GM18508 (cell line): ENCODE results near the gene SHC1.

Experiments used
- ATAC-seq: cut with Tn5 transposase; IDR thresholded peaks from one replicate; pipeline ENCODE4 v1.9.1; 2021; ENCODE audit warnings: moderate number of reproducible peaks; ENCODE audit not compliant: insufficient read depth, unreplicated experiment

Gene SHC1

DNA sequence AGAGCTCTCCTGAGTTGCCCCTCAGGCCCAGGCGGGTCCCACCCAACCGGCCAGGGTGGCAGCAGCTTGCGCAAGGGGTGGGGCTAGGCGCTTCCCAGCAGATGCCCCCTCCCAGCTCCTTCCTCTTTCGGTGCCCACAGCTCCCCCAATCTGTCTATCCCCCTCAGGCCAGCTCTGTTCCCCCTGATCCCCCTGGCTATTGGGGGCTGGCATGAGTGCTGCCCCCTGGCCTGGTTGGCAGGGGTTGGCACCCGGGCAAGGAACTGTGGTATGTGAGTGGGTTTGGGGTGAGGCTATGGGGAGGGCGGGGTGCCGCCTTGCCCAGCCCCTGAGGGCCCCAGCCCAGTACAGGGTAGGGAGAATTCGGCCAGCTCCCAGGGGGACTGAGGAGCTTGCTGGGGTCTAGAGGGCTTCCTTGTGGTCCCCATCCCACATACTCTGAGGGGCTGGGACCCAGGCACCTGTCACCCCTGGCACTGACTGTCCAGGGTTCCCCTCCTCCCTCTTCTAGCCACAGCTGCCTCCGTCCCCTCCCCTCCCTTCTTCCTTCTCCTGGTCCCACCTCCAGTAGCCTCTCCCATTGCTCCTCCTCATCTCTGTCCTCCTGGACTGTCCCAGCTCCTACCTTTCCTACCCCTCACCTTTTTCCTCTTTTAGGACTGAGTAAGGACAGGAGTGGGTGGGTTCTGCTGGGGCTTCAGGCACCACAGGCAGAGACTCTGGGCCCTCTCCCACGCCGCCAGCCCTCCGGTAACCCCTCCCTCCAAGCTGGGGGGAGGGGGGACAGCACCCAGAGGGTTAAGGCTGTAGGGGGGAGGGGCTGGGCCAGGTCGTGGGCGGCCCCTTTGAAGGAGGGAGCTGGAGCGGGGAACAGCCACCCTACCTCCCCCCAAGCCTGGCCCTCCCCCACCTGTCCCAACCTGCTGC is 37.7 kb upstream of the SHC1 start:
- no peak for ATAC-seq

DNA sequence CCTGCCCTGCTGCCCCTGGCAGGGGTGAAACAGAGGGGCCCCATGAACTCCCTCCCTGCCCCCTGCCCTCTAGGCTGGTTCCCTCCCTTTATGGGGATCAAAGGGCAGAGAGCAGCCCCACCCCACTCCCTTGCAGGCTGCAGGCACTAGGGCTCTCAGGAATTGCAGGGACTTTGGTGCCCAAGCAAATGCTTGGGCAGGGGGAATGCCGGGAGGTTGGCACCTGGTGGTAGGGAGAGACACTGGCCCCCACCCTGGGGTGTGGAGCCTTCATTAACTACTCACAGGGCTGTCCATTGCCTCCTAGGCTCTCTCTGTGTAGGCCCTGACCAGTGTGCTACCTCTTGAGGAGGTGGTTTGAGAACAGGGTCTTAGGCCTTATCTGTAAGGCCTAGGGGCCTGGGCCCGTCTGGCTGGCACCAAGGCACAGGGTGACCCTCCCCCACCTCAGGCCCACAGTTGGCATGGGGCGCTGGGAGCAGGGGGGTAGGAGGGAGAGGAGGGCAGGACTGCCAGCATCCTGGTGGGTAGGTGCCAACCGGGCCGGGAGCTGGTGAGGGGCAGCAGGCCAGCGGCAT is 36.8 kb upstream of the SHC1 start:
- no peak for ATAC-seq

DNA sequence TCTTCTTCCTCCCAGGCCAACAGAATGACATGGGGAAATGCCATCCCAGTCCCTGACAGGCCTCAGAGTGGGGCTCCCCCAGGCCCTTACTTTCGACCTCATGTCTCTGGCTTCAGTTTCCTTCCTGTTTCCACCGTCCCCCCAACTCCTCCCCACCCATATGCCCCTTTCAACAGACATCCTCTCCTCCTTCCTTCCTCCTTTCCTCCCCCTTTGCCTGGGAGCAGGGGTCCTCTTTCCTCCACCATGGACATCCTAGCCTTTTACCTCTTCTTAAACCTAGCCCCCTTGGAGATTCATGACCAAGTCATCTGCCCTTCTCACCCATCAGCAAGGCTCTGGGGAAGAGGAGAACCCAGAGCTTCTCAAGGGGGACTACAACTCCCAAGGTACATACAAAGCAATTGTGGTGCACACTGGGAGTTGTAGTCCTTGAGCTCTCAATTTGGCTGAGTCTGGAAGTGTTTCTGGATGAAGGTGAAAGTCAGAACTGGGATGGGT is 36.1 kb upstream of the SHC1 start:
- no peak for ATAC-seq

DNA sequence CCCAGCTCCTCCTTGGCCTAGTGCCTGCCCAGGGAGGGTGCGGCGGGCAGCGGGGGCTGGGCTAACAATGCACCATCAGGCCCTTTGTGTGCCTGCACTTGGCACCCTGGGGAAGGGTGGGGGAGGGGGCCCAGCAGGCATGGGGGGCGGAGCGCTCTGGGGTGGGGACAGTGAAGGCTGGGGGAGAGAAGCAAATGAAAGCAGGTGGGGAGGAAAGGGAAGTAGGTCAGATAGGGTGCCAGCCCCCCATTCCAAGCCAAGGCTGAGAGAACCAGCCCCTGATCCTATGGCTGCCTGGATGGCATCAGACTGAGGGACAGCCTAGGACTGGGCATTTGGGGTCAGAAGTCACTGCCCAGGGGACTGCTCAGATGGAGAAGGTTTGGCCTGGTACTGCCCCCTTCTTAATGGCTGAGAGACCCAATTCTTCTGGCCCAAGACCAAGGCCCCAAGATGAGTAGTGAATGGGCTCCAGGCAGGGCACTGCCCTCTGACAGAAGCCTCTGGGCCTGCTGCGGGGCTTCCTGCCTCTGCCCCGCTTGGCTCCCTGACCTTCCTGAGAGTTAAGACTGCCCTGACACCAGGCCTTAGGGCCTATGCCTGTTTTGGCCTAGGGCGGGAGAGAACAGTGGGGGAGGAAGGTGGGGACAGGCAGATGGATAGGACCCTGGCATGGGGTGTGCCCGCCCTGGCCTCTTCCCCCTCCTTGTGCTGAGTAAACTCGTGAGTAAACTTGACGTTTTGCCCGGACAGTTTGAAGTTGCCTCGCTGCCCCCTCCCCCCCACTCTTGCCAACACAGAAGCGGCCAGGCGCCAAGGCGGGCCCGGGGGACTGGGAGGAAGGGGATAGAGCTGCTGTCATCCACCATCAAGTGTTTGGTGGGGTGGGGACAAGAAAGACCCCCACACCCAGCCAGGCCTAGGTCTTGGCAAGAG is 34.8 kb upstream of the SHC1 start:
- no peak for ATAC-seq

DNA sequence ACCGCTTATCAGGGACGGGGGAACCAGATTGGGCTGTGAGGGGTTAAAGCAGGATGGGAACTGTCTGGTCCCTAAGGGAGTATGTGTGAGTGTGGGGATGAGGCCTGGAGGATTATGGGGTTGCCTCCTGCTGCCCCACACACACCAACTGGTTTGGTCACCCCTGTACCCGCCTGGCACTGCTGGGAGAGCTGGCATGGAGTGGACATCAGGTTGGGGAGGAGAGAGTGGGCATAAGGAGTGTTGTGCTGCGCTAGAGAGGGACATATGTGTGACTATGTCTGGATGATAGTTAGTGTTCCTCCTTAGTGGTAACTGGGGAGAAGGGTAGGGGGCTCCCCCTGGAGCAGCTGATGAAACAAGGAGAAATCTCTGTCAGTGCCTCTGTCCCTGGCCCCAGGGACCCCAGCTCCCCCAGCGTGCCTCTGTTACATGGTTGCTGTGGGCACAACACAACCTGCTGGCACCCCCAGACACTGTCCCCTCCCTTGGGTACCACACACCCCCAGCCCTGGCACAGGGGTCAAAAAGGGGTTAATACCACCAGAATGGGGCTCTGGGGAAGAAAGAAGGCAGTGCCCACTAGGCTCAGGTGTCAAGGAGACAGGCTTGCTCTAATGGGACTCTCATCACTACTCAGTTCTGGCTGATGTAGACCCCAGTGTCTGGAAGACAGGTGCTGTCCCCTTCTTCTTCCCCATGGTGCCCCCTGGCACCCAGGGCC is 34.0 kb upstream of the SHC1 start:
- no peak for ATAC-seq

DNA sequence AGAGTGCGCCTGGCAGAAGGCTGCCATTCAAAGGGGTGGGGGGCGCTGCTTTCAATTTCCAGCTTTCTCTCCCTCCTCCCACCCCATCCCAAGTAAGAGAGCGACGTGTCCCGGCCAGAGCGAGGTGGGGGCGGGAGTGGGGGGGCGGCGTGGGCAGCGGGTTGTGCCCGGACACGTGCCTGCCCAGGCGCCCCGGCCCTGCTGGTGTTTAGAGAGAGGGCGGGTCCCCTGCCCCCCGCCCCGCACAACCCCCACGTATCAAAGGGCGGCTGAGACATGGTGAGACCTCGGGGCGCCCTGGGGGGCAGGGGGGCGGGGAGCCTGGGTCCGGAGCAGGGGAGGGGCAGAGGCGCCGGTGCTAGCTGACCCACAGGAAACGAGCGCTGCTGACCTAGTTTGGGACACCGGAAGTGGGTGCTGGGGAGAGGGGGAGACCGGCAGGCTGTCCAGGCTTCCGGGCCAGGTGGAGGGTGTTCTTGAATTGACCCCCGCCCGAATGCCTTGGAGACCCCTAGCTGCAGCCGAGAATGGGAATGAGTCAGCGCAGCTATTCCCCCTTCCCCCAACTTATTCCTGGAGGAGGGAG is 33.3 kb upstream of the SHC1 start:
- no peak for ATAC-seq

DNA sequence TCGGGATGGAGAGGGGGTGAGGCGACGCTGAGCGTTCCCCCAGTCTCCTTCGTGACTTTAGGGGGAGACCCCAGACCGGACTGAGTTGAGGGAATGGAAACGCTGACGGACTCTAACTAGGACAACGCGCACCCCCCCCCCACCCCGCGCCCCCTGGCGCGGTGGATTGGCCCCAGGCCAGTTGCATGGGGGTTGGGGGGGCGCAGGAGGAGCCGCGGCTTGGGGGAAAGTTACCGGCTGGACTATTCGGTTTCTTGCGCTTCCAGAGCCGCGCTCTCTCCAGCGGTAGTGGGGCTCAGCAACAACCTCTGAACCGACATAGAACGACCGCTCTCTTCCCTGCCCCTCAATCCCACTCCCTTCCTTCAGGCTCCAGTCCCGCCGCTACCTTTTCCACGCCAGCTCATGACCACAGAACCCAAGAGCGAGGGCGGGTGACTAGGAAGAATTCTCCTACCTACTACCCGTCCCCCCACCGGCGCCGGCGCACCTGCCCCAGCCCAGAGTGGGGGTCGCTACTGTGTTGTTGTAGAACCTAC is 32.7 kb upstream of the SHC1 start:
- no peak for ATAC-seq

DNA sequence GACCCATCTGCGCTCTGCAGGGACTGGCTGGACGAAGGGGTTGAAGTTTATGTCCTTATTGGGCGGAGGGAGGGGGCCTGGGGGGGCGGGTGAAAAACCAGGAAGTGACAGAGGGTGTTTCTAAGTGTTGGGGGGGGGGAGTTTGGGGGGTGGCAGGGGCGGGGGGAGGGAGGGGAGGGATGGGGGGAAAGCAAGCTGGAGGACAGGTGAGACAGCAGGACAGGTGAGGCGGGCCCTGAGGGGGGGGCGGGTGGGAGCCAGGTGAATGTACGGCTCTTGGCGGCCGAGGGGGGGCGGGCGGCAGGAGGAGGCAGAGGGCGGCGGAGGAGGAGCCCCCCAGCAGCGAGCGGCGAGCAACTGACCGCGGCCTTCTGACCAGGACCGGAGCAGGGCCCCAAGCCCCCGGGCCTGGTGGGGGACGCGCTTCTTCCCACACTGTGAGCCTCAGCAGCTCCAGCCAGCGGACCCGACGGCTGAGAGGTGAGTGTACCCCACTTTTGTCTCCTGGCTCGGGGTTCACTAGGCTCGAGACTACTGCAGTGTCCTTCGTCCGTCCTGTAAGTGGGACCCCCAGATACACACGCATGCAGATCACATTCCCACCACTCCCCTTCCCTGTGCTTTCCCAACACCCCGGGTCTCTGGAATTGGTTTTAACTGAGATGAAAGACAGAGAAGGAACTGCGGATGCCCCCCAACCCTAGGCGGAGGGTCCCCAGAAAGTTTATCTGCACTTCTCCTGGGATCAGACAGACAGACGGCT is 32.1 kb upstream of the SHC1 start, which contains the start of gene ZBTB7B:
Gene ZBTB7B (plus strand): TSS at position 339 of the 763 bp plus-strand sequence. CDS start 11,859 bp downstream, outside the sequence.
- no peak for ATAC-seq

DNA sequence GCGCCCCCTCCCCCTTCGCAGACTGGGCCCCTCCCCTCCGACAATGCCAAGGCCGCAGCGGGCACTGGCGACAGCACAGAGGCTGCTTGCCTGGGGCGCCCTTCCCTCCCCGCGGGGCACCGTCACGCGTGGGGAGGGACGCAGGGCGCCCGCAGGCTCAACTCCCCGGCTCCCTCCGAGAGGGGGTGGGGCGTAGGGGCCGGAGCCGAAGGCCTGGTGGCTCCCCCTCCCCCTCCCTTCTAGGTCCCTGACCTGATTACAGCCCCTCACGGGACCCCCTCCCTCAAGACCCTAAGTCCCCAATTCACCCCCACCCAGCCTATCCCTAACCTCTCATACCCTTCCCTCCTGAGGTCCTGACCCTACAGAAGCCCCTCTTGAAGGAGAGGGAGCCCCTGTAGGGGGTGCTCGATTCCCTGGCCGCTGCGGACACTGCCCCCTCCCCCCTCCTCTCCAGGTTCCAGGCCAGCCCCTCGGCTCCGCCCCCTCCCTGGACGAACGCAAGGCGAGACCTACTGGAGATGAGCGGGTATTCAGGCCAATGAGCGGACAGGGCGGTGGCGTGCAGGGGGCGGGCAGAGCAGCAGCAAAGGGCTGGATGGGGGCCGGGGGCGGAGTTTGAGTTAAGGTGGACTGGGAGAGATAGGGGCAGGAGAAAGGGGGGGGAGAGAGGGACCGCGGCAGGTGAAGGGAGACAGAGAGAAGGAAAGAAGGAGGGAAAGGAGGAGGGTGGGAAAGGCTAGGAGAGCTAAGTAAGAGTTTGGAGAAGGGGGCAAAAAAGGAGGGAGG is 31.3 kb upstream of the SHC1 start:
- ATAC-seq = peak; percentile 28

DNA sequence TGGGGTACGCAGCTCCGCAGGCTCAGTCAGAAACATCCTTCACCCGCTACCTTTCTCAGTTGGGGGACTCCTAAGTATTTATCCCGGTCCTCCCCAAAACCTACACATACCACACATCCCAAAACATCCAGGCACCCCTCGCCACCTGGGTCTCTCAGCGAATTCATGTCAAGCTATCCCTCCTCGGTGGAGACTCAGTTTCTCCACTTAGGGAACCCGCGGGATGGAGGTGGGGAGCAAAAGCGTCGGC is 30.8 kb upstream of the SHC1 start:
- ATAC-seq = no peak

DNA sequence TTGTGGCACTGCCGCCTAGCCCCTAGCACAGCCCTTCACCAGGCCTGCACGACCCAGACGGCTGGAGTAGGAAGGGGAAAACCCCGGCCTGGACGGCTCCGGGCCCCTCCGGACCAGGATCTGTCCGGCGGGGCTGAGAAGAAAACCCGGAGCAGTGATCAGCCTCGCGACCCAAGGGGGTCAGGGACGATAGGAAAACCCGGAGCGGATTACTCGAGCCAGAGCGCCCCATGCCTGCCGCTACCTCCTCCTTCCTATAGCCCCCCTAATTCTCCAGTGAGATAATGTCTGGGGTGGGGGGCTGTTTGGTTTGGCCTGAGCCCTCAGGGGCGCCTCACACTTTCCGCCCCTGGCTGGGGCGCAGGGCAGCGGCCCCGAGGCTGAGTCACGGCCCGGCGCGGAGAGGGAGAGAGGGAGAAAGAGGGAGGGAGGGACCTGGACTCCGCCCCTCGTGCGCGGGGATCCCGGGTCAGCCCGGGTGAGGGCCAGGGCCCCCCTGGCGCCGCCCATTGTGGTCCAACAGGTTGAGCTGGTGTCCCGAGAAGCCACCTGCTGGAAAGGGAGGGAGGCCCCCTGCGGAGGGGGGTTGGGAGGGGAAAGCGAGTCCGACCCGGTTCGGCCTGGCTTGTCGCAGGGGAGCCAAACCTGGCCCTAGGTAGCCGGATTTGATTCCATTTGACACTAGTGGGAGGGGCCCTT is 30.3 kb upstream of the SHC1 start:
- ATAC-seq = no peak

DNA sequence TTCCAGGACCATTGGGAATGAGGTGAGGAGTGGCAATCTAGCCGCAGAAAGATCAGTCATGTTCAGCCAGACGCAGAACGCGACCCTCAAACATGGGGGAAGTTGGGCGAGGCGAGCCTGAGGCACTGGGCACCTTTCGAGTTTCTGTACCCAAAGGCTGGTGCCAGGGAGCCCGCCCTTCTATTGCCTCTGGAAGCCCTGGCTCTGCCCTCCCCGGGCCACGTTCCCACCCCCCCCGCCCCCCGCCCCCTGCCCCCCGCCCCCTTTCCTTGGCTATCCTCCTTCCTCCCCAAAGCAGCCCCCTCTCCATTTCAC is 29.8 kb upstream of the SHC1 start:
- no peak for ATAC-seq

DNA sequence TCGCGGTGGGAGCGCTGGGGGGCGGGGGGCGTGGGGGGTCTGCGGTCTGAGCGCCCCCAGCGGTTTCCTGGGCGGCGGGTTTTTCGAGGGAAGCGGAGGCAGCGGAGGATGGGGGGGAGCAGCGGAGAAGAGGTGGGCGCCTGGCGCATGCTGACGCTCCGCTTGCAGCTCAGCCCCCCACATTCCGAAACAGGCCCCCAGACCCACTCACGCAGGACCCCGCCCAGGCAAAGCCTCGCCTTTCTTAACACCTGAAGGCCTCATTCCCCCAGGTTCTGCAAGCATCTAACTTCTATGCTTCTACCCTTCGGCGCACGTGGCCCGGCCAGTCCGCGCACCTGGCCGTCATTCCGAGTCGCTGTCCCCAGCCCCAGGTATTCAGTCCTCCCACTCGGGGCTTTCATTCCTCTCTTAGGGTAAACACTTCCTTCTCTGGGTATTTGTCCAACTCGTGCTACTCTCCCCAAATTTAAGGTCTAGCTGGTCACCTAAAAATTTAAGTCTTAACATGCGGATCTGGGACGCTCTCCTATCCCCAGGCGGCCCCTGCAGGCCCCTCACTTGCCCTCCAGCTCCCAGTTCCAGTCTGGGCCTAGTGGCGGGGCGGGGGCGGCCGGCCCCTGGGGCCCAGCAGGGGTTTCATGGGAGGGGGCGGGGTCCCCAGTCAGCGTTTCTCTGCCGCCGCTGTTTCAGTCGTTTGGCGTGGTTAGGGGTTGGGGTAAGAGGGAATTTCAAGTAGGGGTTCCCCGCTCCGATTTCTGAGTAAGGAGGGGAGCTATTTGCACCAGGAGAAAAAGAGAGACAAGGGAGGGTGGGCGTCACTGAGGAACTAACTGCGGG is 29.2 kb upstream of the SHC1 start:
- no peak for ATAC-seq

DNA sequence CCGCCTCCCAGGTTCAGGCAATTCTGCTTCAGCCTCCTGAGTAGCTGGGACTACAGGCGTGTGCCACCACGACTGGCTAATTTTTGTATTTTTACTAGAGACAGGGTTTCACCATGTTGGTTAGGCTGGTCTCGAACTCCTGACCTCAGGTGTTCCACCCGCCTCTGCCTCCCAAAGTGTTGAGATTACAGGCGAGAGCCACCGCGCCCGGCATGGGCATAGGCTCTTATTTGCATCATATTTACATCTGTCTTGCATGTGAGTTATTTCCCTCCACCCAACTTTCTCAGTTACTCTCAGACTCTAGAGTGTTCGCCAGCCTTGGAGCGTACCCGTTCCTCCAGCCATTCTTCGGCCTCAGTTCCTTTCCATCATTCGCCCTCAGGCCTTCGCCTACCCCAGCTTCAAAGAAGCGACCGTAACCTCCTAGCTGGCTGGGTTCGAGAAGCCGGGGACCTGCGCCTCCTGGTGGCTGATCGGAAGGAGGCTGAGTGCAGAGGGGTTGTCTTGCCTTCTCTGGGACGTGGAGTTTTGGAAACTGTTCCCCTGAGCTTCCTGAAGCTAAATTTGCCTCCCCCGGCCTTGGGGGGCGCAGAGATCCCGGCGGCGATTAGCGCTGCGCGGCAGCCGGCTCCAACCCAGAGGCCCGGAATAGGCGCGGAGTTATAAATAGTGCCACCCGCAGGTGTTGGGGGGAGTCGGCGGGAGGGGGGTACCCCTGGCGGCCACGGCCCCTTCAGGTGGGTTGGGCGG is 28.4 kb upstream of the SHC1 start:
- ATAC-seq = no peak

DNA sequence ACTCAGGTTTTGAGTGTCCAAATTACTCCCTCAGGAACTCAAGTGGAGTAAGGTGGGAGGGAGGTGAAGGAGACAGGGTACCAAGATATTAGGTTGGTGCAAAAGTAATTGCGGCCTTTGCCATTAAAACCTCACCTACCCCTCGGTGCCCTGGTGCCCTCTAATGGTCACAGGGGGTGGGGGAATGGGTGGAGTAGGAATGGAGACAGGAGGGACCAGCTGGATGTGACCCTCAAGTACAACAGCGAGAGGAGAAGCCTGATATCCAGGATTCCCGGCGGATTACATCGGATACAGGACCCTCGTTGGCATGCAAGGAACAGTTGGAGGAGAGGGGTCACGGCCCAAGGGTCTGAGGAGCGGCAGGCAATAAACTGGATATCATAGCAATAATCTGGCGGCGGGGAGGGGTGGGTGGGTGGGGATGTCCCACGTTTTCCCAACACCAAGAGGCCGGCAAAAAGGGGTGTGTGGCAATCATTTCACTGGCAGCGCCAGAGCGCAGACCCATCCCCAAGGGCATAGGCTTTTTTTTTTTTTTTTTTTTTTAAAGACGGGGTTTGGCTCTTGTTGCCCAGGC is 27.7 kb upstream of the SHC1 start:
- ATAC-seq = no peak
